Measurements from ENCODE around the gene DLGAP1.

- no peak for TF ChIP-seq RAD21 (CRISPR knock-in tag; IDR thresholded peaks at IDR 0.05)
- TF ChIP-seq RFX1 (IDR thresholded peaks at IDR 0.05): no peak
- no peak for TF ChIP-seq ZNF879 (CRISPR knock-in tag; IDR thresholded peaks at IDR 0.05)
- no peak for TF ChIP-seq MXD4 (CRISPR knock-in tag; IDR thresholded peaks at IDR 0.05)
- no peak for TF ChIP-seq CC2D1A (CRISPR knock-in tag; IDR thresholded peaks at IDR 0.05)
Measured at GRCh38 chr18:3608488-3608887, 846.6 kb downstream of the DLGAP1 start.

Data from HepG2 (cell line).